Gastroesophageal sphincter (tissue), 3 donors: ENCODE data around the gene SCRT2.

Experiments used
- EP300 ChIP-seq: sonication (generic); formaldehyde crosslinking; IDR thresholded peaks from one replicate; pipeline ENCODE4 v1.6.1; 2017; ENCODE audit warnings: antibody characterized with exemption, mild to moderate bottlenecking
- POLR2A ChIP-seq, 2 donors: fragments of 450-650 bp; IDR thresholded peaks; one replicate each; pipeline ENCODE4 v1.6.1; 2017; ENCODE audit warnings: antibody characterized with exemption in 2 of 2, mild to moderate bottlenecking in 2 of 2, moderate library complexity in 1 of 2
- POLR2AphosphoS5 ChIP-seq: sonication (generic); formaldehyde crosslinking; IDR thresholded peaks from one replicate; pipeline ENCODE4 v1.6.1; 2017; ENCODE audit warnings: antibody characterized with exemption
- TF ChIP-seq, protein P1 (sequence below), 4 experiments: fragments of 200-600 bp in 2 of 4; fragments of 450-650 bp in 2 of 4; sonication (generic) in 1 of 4; IDR thresholded peaks; one replicate each; pipeline ENCODE4 v1.5.1; 2017 to 2019; ENCODE audit warnings: antibody characterized with exemption in 4 of 4, mild to moderate bottlenecking in 2 of 4, moderate library complexity in 2 of 4

DNA sequence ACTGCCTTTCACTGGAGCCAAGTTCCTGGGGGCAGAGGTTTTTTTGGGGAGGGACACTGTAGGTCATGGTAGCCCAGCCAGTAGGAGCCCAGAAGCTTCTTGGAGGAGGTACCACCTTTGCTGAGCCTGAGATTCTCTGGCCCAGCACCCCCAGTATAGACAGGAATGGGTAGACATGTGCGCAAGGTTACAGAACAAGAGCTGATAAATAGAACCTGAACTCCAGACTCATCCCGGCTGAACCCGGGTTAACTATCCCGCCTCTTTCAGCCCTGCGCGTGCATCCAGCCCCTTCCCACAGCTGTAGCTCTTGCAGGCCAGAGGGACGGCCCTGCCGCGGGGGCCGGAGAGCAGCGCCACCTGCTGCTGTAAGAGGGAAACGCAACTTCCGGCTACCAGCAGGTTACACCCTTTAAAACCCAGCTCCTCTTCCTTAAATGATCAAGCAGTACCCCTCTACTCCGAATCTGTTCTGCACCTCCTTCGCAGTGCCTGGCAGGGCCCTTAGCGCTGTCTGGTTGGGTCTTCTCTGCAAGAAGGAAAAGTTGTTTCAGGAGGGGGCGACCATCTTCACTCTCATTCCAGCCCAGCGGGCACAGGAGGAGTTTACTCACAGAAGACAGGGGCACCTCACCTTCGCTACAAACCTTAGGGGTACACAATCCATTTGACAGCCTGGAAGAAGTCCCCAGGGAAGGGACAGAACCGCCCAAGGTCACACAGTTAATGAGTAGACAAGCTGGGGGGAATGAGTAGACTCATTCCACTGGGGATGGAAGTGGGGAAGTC lies 30.1 kb downstream of the SCRT2 start:
- TF ChIP-seq, protein P1, sequence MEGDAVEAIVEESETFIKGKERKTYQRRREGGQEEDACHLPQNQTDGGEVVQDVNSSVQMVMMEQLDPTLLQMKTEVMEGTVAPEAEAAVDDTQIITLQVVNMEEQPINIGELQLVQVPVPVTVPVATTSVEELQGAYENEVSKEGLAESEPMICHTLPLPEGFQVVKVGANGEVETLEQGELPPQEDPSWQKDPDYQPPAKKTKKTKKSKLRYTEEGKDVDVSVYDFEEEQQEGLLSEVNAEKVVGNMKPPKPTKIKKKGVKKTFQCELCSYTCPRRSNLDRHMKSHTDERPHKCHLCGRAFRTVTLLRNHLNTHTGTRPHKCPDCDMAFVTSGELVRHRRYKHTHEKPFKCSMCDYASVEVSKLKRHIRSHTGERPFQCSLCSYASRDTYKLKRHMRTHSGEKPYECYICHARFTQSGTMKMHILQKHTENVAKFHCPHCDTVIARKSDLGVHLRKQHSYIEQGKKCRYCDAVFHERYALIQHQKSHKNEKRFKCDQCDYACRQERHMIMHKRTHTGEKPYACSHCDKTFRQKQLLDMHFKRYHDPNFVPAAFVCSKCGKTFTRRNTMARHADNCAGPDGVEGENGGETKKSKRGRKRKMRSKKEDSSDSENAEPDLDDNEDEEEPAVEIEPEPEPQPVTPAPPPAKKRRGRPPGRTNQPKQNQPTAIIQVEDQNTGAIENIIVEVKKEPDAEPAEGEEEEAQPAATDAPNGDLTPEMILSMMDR (IDR thresholded peaks at IDR 0.05), result peak in 3 of 4 experiments; percentile 71 to 88 (median 82)
- no peak for TF ChIP-seq POLR2AphosphoS5
- no peak for TF ChIP-seq POLR2A (IDR thresholded peaks at IDR 0.05)
- TF ChIP-seq EP300, result no peak
